8988T (cell line): ENCODE measurements around the gene SPG11.
A peak's percentile ranks its signal among the peaks of the same experiment; 100 is the strongest.
"Not testable (repeated sequence)": the region's sequence is repeated elsewhere in the genome, so short reads cannot be mapped to it uniquely, and the experiment has no call there.

Experiments
- DNase-seq: peaks from one replicate; pipeline ENCODE4 v3.0.0; 2011

Gene SPG11, protein sequence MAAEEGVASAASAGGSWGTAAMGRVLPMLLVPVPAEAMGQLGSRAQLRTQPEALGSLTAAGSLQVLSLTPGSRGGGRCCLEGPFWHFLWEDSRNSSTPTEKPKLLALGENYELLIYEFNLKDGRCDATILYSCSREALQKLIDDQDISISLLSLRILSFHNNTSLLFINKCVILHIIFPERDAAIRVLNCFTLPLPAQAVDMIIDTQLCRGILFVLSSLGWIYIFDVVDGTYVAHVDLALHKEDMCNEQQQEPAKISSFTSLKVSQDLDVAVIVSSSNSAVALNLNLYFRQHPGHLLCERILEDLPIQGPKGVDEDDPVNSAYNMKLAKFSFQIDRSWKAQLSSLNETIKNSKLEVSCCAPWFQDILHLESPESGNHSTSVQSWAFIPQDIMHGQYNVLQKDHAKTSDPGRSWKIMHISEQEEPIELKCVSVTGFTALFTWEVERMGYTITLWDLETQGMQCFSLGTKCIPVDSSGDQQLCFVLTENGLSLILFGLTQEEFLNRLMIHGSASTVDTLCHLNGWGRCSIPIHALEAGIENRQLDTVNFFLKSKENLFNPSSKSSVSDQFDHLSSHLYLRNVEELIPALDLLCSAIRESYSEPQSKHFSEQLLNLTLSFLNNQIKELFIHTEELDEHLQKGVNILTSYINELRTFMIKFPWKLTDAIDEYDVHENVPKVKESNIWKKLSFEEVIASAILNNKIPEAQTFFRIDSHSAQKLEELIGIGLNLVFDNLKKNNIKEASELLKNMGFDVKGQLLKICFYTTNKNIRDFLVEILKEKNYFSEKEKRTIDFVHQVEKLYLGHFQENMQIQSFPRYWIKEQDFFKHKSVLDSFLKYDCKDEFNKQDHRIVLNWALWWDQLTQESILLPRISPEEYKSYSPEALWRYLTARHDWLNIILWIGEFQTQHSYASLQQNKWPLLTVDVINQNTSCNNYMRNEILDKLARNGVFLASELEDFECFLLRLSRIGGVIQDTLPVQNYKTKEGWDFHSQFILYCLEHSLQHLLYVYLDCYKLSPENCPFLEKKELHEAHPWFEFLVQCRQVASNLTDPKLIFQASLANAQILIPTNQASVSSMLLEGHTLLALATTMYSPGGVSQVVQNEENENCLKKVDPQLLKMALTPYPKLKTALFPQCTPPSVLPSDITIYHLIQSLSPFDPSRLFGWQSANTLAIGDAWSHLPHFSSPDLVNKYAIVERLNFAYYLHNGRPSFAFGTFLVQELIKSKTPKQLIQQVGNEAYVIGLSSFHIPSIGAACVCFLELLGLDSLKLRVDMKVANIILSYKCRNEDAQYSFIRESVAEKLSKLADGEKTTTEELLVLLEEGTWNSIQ (N-terminal part only)

DNA sequence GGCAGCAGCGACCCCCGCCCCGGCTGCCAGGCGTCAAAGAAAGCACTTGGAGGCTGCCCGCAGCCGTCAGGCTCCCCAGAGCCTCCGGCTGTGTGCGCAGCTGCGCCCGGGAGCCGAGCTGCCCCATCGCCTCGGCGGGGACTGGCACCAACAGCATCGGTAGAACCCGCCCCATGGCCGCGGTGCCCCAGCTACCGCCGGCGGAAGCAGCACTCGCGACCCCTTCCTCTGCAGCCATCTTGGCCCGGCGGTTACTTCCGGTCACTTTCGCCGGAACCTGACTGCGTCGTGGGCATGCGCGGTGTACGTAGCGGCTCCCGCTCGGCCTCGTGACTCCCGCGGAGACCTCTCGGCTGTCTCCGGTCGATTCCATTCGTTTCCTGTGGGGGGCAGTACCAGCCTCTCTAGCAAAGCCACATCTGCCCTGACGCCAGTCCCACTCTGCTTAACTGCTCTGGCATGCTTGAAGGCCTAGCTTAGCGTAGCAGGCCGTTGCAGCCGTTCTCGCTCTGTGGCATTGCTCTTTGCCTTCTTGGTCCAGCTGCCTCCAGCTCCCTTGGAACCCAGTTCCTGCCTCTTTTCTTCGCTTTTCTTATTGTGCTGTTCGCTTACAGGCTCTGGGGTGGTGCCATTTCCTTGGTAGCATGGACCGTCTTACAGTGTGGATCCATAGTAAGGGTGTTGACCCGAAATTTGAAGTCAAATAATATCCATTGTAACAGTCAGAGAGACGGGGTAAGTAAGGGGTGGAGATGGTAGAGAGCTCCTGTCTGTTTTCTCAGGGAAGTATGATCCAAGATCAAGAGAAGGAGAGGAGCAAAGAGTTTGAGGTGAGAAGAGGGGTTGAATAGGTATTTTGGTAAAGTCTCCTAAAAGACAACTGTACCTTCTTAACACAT is at the start of gene SPG11:
SPG11 (minus strand) TSS at position 253 of the 899 bp plus-strand sequence; CDS start at position 238, 15 bp downstream.
- peak; percentile 62 for DNase-seq

DNA sequence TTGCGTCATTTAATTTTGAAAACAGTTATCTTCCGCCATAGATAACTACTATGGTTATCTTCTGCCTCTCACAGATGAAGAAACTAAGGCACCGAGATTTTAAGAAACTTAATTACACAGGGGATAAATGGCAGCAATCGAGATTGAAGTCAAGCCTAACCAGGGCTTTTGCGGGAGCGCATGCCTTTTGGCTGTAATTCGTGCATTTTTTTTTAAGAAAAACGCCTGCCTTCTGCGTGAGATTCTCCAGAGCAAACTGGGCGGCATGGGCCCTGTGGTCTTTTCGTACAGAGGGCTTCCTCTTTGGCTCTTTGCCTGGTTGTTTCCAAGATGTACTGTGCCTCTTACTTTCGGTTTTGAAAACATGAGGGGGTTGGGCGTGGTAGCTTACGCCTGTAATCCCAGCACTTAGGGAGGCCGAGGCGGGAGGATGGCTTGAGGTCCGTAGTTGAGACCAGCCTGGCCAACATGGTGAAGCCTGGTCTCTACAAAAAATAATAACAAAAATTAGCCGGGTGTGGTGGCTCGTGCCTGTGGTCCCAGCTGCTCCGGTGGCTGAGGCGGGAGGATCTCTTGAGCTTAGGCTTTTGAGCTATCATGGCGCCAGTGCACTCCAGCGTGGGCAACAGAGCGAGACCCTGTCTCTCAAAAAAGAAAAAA is 49.0 kb upstream of the SPG11 start:
- no peak for DNase-seq

DNA sequence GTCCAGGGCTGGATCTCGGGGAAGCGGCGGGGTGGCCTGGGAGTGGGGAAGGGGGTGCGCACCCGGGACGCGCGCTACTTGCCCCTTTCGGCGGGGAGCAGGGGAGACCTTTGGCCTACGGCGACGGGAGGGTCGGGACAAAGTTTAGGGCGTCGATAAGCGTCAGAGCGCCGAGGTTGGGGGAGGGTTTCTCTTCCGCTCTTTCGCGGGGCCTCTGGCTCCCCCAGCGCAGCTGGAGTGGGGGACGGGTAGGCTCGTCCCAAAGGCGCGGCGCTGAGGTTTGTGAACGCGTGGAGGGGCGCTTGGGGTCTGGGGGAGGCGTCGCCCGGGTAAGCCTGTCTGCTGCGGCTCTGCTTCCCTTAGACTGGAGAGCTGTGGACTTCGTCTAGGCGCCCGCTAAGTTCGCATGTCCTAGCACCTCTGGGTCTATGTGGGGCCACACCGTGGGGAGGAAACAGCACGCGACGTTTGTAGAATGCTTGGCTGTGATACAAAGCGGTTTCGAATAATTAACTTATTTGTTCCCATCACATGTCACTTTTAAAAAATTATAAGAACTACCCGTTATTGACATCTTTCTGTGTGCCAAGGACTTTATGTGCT is 48.4 kb upstream of the SPG11 start:
- no peak for DNase-seq

DNA sequence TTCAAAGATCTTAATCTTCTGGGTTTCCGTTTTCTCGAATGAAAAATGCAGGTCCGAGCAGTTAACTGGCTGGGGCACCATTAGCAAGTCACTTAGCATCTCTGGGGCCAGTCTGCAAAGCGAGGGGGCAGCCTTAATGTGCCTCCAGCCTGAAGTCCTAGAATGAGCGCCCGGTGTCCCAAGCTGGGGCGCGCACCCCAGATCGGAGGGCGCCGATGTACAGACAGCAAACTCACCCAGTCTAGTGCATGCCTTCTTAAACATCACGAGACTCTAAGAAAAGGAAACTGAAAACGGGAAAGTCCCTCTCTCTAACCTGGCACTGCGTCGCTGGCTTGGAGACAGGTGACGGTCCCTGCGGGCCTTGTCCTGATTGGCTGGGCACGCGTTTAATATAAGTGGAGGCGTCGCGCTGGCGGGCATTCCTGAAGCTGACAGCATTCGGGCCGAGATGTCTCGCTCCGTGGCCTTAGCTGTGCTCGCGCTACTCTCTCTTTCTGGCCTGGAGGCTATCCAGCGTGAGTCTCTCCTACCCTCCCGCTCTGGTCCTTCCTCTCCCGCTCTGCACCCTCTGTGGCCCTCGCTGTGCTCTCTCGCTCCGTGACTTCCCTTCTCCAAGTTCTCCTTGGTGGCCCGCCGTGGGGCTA is 47.8 kb upstream of the SPG11 start, which contains the start of the genes B2M and PATL2:
B2M (plus strand) TSS at position 422 of the 647 bp plus-strand sequence; CDS start at position 452, 30 bp downstream.
PATL2 (minus strand) TSS at position 228 of the 647 bp plus-strand sequence. CDS start 34,833 bp downstream, outside the sequence.
- DNase-seq: peak; percentile 23

DNA sequence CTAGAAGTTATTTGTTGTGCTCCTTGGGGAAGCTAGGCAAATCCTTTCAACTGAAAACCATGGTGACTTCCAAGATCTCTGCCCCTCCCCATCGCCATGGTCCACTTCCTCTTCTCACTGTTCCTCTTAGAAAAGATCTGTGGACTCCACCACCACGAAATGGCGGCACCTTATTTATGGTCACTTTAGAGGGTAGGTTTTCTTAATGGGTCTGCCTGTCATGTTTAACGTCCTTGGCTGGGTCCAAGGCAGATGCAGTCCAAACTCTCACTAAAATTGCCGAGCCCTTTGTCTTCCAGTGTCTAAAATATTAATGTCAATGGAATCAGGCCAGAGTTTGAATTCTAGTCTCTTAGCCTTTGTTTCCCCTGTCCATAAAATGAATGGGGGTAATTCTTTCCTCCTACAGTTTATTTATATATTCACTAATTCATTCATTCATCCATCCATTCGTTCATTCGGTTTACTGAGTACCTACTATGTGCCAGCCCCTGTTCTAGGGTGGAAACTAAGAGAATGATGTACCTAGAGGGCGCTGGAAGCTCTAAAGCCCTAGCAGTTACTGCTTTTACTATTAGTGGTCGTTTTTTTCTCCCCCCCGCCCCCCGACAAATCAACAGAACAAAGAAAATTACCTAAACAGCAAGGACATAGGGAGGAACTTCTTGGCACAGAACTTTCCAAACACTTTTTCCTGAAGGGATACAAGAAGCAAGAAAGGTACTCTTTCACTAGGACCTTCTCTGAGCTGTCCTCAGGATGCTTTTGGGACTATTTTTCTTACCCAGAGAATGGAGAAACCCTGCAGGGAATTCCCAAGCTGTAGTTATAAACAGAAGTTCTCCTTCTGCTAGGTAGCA is 47.0 kb upstream of the SPG11 start:
- DNase-seq: no peak

DNA sequence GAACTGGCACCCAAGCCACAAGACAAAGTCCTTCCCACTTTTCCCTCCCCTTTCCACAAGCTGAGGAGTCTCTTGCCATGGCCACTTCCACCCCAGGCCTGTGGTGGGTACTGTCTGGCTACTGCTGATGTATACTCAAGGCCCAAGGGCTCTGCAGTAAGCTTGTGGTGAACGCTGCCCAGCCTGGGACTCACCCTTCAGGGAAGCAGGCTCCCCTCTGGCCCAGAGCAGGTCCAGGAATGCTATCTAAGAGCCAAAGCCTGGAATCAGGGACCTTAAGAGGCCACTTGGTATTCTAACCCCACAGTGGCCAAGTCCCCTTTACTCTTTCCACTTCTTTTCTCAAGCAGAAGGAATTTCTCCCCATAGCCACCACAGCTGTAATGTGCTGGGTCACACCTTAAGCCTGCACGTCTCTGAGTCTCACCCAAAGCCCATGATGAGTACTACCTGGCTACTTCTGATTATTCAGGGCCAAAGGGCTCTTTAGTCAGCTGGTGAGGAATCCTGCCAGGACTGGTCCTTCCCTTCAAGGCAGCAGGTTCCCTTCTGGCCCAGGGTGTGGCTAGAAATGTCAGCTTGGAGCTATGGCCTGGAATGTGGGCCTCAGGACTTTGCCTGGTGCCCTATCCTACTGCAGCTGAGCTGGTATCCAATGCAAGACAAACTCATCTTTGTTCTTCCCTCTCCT is 43.6 kb upstream of the SPG11 start:
- DNase-seq: no peak

DNA sequence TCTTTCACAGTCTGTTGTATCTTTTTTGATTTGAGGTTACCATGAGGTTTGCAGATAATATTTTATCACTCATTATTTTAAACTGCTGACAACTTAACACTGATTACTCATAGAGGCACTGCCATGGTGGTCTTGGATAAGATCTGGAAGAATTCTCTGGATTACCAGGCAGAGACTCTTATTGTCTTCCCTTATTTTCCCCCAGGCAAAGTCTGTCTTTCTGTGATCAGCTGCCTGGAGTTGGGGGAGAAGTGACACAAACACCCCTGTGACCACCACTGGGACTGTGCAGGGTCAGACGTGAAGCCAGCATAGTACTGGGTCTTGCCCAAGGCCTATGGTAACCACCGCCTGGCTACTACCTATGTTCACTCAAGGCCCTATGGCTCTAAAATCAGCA is 42.9 kb upstream of the SPG11 start:
- DNase-seq: no peak

DNA sequence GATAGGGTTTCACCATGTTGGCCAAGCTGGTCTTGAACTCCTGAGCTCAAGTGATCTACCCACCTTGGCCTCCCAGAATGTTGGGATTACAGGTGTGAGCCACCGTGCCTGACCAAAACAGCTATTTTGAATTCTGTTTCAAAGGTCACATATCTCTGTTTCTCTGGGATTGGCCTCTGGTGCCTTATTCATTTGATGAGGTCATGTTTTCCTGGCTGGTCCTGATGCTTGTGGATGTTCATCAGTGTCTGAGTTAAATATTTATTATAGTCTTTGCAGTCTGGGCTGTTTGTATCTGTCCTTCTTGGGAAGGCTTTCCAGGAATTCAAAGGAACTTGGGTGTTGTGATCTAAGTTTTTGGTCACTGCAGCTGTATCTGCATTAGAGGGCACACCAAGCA is 42.5 kb upstream of the SPG11 start:
- no peak for DNase-seq

DNA sequence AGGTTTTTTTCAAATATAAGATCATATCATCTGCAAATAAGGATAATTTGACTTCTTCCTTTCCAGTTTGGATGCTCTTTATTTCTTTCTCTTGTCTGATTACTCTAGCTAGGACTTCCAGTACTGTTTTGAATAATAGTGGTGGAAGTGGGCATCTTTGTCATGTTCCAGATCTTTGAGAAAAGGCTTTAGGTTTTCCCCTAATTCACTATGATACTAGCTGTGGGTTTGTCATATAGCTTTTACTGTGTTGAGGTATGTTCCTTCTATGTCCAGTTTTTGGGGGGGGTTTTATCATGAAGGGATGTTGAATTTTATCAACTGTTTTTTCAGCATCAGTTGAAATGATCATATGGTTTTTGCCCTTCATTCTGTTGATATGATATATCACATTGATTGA is 37.2 kb upstream of the SPG11 start:
- not testable (repeated sequence) for DNase-seq

DNA sequence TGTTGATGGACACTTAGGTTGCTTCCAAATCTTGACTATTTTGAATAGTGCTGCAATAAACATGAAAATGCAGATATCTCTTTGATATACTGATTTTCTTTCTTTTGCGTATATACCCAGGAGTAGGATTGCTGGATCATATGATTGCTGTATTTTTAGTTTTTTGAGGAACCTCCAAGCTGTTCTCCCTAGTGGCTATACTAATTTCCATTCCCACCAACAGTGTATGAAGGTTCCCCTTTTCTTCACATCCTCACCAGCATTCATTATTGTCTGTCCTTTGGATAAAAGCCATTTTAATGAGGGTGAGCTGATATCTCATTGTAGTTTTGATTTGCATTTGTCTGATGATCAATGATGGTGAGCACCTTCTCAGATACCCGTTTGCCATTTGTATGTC is 35.2 kb upstream of the SPG11 start:
- DNase-seq: no peak

DNA sequence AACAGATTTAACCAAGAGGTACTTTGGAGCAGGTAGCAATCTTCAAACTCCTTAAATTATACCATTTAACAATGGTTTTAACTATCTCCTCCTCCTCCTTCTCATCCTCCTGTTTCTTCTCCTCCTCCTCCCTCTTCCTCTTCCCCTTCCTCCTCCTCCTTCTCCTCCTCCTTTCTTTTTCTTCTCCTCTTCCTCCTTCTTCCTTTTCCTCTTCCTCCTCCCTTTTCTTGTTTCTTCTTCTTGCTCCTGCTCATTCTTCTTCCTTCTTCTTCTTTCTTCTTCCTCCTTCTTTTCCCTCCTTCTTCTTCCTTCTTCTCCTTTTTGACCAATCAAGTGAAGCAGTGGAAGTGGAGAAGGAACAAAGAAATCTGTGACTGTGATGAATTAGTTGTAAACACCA is 33.6 kb upstream of the SPG11 start:
- DNase-seq: no peak

DNA sequence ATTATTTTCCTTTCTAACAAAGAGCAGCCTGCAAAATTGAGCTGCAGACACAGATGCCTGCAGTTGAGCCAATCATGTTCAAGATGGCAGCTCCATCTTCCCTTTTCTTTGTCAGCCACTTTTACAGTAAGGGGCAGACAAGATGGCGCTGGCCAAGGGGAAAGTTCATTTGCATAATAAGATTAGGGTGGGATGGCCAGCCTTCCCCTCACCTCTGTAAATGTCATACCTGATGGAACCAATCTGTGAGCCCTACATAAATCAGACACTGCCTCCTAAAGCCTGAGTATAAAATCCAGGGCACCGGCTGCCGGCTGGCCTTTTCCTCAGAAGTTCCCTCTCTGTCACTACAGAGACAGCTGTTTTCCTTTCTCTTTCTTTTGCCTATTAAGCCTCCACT is 31.8 kb upstream of the SPG11 start:
- no peak for DNase-seq

DNA sequence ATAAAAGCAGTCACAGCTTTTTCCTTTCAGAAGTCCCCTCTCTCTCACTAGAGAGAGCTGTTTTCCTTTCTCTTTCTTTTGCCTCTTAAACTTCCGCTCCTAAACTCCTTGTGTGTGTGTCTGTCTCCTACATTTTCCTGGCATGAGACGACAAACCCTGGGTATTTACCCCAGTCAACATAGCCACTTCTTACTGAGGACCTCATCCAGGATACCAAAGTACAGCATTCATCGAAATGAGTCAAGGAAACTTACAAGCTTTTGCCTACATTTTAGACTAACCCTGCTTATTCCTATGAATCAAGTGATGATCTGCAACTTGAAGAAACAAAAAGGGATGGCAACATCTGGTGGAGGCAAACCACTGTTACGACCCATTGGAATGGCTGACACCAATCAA is 31.0 kb upstream of the SPG11 start:
- DNase-seq: no peak

DNA sequence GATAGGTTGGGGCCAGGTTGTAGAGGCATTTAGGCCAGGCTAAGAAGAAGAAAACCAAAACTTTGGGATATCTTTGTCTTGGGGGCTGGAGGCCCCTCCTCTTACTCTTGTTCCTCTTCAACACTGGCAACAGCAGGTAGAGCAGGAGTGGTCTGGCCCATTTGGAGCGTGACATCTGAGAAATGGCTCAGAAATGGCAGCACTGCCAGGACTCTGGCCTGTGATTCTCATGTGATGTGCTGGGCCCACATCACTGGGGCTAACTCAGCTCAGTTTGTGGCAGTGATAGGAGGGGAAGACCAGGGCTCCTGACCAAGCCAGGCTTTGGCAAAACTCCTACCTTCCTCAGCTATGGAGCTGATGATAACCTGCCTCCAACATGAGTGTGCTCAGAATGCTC is 29.2 kb upstream of the SPG11 start:
- no peak for DNase-seq

DNA sequence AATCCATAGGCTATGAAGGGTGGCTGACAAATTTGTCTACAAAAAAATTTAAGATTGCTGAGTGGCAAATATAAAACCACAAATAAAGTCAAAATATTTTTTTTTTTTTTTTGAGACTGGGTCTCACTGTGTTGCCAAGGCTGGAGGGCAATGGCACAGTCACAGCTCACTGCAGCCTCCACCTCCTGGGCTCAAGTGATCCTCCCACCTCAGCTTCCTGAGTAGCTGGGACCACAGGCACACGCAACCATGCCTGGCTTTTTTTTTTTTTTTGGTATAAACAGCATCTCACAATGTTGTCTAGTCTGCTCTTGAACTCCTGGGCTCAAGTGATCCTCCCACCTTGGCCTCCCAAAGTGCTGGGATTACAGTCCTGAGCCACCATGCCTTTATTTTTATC is 26.8 kb upstream of the SPG11 start:
- not testable (repeated sequence) for DNase-seq

DNA sequence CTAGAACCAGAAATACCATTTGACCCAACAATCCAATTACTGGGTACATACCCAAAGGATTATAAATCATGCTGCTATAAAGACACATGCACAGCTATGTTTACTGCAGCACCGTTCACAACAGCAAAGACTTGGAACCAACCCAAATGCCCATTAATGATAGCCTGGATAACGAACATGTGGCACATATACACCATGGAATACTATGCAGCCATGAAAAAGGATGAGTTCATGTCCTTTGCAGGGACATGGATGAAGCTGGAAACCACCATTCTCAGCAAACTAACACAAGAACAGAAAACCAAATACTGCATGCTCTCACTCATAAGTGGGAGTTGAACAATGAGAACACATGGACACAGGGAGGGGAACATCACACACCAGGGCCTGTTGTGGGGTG is 25.9 kb upstream of the SPG11 start:
- not testable (repeated sequence) for DNase-seq

DNA sequence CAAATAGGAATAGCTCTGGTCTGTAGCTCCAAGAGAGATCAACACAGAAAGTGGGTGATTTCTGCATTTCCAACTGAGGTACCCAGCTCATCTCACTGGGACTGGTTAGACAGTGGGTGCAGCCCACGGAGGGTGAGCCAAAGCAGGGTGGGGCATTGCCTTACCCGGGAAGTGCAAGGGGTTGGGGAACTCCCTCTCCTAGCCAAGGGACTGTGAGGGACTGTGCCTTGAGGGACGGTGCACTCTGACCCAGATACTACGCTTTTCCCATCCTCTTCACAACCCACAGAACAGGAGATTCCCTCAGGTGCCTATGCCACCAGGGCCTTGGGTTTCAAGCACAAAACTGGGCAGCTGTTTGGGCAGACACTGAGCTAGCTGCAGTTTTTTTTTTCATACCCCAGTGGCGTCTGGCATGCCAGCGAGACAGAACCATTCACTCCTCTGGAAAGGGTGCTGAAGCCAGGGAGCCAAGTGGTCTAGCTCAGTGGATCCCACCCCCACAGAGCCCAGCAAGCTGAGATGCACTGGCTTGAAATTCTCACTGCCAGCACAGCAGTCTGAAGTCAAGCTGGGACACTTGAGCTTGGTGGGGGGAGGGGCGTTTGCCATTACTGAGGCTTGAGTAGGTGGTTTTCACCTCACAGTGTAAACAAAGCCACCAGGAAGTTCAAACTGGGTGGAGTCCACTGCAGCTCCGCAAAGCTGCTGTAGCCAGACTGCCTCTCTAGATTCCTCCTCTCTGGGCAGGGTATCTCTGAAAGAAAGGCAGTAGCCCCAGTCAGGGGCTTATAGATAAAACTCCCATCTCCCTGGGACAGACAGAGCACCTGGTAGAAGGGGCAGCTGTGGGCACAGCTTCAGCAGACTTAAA is 19.6 kb upstream of the SPG11 start:
- not testable (repeated sequence) for DNase-seq
